Glutamatergic neuron (in vitro differentiated cells): ENCODE measurements around the gene LSM11. TPM values are rescaled to one million over a fixed set of nuclear protein-coding genes. Genes with fewer than 3 reads are reported as not detected.

Experiments
- DNase-seq: peaks from one replicate; pipeline ENCODE4 v3.0.0; 2022
- H3K27ac Mint-ChIP-seq: one replicate; pipeline ENCODE4 v1.8.0; 2020; ENCODE audit warnings: mild to moderate bottlenecking, mixed read lengths, inconsistent platforms; ENCODE audit not compliant: unreplicated experiment
- H3K27me3 Mint-ChIP-seq: one replicate; pipeline ENCODE4 v1.8.0; 2020; ENCODE audit warnings: mild to moderate bottlenecking, moderate library complexity, mixed read lengths, inconsistent platforms; ENCODE audit not compliant: unreplicated experiment
- H3K36me3 Mint-ChIP-seq: one replicate; pipeline ENCODE4 v1.8.0; 2020; ENCODE audit warnings: mild to moderate bottlenecking, mixed read lengths, inconsistent platforms; ENCODE audit not compliant: unreplicated experiment
- H3K4me1 Mint-ChIP-seq: one replicate; pipeline ENCODE4 v1.8.0; 2020; ENCODE audit warnings: mild to moderate bottlenecking, low read depth, mixed read lengths, inconsistent platforms; ENCODE audit not compliant: unreplicated experiment
- H3K4me3 Mint-ChIP-seq: one replicate; pipeline ENCODE4 v1.8.0; 2020; ENCODE audit warnings: mild to moderate bottlenecking, mixed read lengths, inconsistent platforms; ENCODE audit not compliant: unreplicated experiment
- H3K9me3 Mint-ChIP-seq: one replicate; pipeline ENCODE4 v1.8.0; 2020; ENCODE audit warnings: mild to moderate bottlenecking, moderate library complexity, mixed read lengths, inconsistent platforms; ENCODE audit not compliant: unreplicated experiment
- total RNA-seq: library from RNA; stranded (reverse); fragmentation: NEBNext Ultra II Directional; extraction: Animal tissue kit (Norgen Biotek cat#: 25700); gene quantifications from one replicate; pipeline ENCODE4 v1.2.1, GENCODE V29; 2021; ENCODE audit not compliant: unreplicated experiment
- TF ChIP-seq, protein P1 (sequence below): fragments of 200-600 bp; sonication (generic); IDR thresholded peaks from one replicate; pipeline ENCODE4 v1.5.0; 2021; ENCODE audit not compliant: partially characterized antibody, unreplicated experiment

LSM11 gene
- total RNA-seq, 1 donor from 2014 or later, result 7.7 TPM

DNA sequence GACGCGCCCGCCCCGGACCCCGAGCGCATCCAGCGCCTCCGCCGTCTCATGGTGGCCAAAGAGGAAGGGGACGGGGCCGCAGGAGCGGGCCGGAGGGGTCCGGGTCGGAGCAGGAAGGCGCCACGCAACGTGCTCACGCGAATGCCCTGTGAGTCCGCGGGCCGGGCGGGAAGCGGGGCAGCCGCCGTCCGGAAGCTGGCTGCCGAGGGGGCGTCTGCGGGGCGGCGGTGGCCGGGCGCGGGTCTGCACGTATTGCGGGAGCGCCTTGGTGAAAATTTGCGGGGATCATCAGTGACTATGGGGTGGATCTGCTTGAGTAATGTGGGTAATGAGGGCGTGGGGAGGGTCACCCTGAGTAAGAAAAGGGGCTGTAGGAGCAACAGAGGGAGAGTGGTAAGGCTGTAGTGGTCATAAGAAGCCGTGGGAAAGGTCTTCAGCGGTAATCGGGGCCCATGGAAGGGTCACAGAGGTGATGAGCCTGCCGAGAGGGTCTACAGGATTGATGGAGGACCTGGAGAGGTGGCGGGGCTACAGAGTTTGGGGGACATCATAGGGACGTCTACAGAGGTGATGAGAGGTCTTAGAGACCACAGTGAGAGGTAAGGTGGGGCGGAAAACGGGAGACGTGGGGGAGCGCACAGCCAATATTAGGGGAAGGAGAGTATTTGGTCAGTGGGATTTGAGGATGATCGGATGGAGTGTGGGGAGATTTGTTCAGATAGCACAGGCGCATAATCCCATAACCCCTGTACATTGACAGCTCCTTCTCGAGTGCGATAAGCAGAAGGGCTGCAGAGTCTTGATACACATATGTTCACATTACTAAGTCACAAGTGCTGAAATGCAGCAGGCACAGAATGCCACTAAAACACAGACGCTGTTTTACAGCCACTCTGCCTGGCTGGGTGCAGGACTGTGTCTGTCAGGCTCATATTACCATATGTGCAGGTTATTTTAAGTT lies 819 bp downstream of the LSM11 start:
- Mint-ChIP-seq H3K27me3 (peaks cover 6% of the 10 kb centered on the region), H3K4me3 (peak overlapping the region; percentile 95), H3K4me1 (peaks cover 16% of the 10 kb centered on the region), H3K36me3 (no peaks in the 10 kb centered on the region), H3K27ac (peak overlapping the region; percentile 91), H3K9me3 (peaks cover 7% of the 10 kb centered on the region)
- peak; percentile 61 for DNase-seq
- TF ChIP-seq, protein P1, sequence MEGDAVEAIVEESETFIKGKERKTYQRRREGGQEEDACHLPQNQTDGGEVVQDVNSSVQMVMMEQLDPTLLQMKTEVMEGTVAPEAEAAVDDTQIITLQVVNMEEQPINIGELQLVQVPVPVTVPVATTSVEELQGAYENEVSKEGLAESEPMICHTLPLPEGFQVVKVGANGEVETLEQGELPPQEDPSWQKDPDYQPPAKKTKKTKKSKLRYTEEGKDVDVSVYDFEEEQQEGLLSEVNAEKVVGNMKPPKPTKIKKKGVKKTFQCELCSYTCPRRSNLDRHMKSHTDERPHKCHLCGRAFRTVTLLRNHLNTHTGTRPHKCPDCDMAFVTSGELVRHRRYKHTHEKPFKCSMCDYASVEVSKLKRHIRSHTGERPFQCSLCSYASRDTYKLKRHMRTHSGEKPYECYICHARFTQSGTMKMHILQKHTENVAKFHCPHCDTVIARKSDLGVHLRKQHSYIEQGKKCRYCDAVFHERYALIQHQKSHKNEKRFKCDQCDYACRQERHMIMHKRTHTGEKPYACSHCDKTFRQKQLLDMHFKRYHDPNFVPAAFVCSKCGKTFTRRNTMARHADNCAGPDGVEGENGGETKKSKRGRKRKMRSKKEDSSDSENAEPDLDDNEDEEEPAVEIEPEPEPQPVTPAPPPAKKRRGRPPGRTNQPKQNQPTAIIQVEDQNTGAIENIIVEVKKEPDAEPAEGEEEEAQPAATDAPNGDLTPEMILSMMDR, result no peak

DNA sequence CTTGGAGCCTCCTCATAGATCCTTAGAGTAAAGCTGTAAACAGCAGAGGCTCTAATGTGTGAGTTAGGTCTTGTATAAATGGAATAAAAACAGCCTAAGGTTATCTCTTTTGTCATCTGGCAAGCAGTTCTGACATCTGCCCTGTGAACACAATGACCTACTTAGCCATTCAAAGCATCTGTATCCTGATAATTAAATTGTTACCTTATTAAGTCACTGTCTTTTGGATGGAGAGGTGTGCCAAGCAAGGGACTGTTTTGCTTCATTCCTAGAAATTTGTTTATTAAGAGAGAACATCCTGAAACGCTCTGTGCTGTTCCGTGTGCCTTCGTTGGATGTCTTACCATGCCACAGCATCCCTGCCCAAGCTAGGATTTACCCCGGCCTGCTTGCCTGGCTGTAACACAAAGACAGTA lies 1.5 kb downstream of the LSM11 start:
- Mint-ChIP-seq H3K9me3 (peaks cover 7% of the 10 kb centered on the region), H3K27ac (peak overlapping the region; percentile 91), H3K4me3 (peak overlapping the region; percentile 95), H3K27me3 (peaks cover 6% of the 10 kb centered on the region), H3K4me1 (peaks cover 16% of the 10 kb centered on the region), H3K36me3 (no peaks in the 10 kb centered on the region)
- DNase-seq, result no peak
- TF ChIP-seq, protein P1, result no peak

DNA sequence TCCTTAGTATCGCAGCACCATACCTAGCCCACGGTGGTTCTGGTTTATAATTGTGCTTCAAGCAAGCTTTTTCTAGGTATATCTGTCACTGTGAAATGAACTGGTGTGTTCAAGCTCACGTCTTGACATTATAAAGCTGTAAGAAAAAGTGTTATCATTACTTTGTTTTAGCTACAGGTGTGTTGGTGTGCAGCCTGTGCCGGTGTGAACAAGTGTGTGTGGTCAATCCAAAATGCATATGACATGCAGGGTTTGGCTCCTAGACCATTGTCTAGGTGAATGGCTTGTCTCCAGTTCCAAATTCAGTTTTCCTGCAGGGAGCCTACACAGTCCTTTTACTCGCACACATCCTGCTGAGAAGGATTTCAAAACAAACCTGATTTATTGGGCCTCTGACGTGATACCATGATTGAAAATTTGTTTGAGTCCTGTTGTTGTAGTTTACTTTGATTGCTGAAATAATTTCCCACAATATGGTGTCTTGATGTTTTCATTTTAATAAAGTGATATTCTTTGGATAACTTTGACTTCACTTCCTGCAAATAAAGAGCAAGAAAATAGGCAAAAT lies 3.7 kb downstream of the LSM11 start:
- no peak for DNase-seq
- Mint-ChIP-seq H3K27ac (no peak overlapping the region), H3K27me3 (peaks cover 6% of the 10 kb centered on the region), H3K9me3 (peaks cover 7% of the 10 kb centered on the region), H3K4me3 (no peak overlapping the region), H3K4me1 (peaks cover 9% of the 10 kb centered on the region), H3K36me3 (no peaks in the 10 kb centered on the region)
- TF ChIP-seq, protein P1, result no peak

DNA sequence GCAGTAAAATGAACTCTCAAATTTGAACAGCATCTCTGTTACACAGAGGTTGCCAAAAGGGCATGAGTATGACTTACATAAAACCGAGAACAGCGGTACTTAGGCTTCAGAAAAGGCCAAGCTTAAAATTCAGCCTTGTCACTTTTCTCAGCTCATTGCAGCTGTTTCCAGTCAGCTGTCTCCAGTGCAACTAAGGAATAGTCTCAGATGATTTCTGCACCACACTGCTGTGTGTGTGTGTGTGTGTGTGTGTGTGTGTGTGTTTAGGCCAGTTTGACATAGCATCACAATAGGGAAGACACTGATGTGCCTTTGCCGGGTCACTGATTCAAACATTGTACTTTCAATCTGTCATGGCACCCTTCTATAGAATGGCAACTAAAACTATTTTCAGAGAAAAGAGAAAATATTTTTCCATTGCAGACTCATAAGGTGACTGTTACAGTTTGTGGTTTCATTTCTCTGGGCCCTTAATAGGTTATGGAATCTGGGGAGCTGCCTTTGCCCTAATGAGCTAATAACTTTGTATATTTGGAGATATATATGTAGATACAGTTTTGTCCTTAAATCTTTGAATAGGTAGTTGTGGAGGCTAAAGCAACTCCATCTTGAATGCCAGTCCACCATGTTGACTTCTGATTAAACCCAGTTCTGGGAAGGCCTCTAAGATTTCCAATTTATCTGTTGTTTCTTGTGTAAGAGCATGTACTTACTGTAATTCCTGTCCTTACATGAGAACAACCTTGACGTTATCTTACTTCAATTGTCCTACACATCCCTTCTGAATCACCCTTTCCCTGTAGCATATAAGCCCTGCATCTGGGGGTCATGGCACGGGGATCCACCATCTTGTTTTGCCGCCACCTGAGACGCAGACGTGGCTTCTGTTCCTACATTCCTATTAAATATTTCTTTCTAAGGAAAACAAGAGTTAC lies 4.5 kb downstream of the LSM11 start:
- Mint-ChIP-seq H3K9me3 (peaks cover 7% of the 10 kb centered on the region), H3K4me3 (no peak overlapping the region), H3K27me3 (peaks cover 6% of the 10 kb centered on the region), H3K36me3 (no peaks in the 10 kb centered on the region), H3K27ac (no peak overlapping the region), H3K4me1 (peaks cover 9% of the 10 kb centered on the region)
- DNase-seq, result no peak
- TF ChIP-seq, protein P1, result no peak
